ENCODE measurements around the gene MRPL40. TPM values are rescaled to one million over a fixed set of nuclear protein-coding genes. Genes with fewer than 3 reads are reported as not detected.

The MRPL40 gene
- total and polyA plus RNA-seq, 10 of the 15 experiments (the other 5 are each of a cell fraction or from before 2014, with no cell fraction given) = 41.2 to 207 (median 69.1) TPM

DNA sequence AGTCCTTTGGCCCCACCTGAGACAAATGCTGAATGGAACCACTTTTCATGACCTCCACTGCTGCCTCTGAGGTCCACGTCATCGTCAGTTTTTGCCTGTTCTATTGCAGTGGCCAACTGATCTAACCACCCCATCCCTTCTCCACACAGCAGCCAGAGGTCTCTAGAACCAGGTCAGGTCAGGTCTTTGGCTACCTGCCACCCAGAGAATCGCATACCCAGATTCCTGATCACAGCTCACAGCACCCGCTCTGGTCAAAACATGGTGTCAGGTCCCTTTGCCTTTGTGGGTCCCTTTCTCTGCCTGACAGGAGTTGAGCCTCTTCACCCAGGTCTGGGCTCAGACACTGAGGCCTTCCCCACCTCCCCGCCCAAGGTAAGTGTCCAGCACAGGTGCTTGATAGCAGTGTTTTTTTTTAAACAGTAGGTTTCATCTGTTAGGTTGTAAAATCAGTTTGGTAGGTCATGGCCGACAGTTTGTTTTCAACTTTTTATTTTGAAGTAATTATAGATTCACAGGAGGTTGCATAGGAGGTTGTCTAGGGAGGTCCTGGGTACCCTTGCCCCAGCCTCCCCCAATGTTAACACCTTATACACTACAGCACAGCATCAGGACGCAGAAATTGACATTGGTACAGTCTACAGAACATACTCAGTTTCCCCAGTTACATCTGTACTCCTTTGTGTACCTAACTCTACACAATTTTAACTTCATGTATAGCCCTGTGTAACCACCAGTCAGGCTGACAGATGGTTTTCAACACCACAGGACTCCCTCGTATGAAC lies 8.3 kb downstream of the MRPL40 start:
- Histone ChIP-seq H3K9me3 (replicated peaks; ENCODE audit: control insufficient read depth, insufficient read depth, low read length) (no peaks in the 10 kb centered on the region), H3K9ac (ENCODE audit: control insufficient read depth, insufficient read depth, low read length) (no peak overlapping the region), H3K4me2 (ENCODE audit: control insufficient read depth, insufficient read depth) (no peak overlapping the region), H3K27ac (ENCODE audit: control insufficient read depth, insufficient read depth) (no peak overlapping the region), H3K4me1 (ENCODE audit: control insufficient read depth, insufficient read depth, low read length) (no peaks in the 10 kb centered on the region), H2AFZ (ENCODE audit: control insufficient read depth, low read depth, low read length) (no peak overlapping the region), H3K27me3 (replicated peaks in 1 of 2; ENCODE audit: control insufficient read depth in 2 of 2, insufficient read depth in 2 of 2, low read length in 1 of 2) (no peaks in the 10 kb centered on the region), H3K36me3 (ENCODE audit: control insufficient read depth in 2 of 2, insufficient read depth in 2 of 2, low read length in 1 of 2) (peaks cover 4 to 14% of the 10 kb centered on the region in 2 experiments; a peak in 3 of 4 replicates), H3K4me3 (no peak overlapping the region), H3K79me2 (ENCODE audit: control insufficient read depth, insufficient read depth, low read length) (peaks cover 8% of the 10 kb centered on the region), H4K20me1 (ENCODE audit: control insufficient read depth, insufficient read depth) (no peaks in the 10 kb centered on the region)
- no TSS peak for BruUV-seq (replicated peaks)
- DNase-seq (ENCODE audit: low read depth, low spot score) (no peak), FAIRE-seq (no peak), ATAC-seq (no peak)
- 0 out of 2 replicates have a peak, but pooled peaks have one; percentile 55 for TF ChIP-seq POLR2AphosphoS5 (IDR thresholded peaks at IDR 0.05; ENCODE audit: low read length)
- TF ChIP-seq, protein P1, sequence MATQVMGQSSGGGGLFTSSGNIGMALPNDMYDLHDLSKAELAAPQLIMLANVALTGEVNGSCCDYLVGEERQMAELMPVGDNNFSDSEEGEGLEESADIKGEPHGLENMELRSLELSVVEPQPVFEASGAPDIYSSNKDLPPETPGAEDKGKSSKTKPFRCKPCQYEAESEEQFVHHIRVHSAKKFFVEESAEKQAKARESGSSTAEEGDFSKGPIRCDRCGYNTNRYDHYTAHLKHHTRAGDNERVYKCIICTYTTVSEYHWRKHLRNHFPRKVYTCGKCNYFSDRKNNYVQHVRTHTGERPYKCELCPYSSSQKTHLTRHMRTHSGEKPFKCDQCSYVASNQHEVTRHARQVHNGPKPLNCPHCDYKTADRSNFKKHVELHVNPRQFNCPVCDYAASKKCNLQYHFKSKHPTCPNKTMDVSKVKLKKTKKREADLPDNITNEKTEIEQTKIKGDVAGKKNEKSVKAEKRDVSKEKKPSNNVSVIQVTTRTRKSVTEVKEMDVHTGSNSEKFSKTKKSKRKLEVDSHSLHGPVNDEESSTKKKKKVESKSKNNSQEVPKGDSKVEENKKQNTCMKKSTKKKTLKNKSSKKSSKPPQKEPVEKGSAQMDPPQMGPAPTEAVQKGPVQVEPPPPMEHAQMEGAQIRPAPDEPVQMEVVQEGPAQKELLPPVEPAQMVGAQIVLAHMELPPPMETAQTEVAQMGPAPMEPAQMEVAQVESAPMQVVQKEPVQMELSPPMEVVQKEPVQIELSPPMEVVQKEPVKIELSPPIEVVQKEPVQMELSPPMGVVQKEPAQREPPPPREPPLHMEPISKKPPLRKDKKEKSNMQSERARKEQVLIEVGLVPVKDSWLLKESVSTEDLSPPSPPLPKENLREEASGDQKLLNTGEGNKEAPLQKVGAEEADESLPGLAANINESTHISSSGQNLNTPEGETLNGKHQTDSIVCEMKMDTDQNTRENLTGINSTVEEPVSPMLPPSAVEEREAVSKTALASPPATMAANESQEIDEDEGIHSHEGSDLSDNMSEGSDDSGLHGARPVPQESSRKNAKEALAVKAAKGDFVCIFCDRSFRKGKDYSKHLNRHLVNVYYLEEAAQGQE (IDR thresholded peaks at IDR 0.05; ENCODE audit: low read depth, low read length) = no peak
- ChIA-PET SMC1A (ENCODE audit: uncharacterized antibody, unreplicated experiment) (no interaction called here), CTCF (no interaction called here), POLR2A (no interaction called here), RAD21 (ENCODE audit: unreplicated experiment) (no interaction called here)
- WGBS (ENCODE audit: insufficient coverage, insufficient replicate concordance, low lambda C conversion rate, missing lambda C conversion rate) = 95% methylated on average over 8 of the region's 8 CpGs
- in situ Hi-C loops (cut with MboI) = loop anchor here (25.0 kb wide), 1 partner anchor 1803 kb away; the partner anchor contains the start of genes ATP6V1E1 and BCL2L13
- intact Hi-C loops (cut with micrococcal nuclease; ENCODE audit: unreplicated experiment) = no loop called here
